GM19455 (cell line): ENCODE results near the gene ENDOU.

ENCODE experiments used
- ATAC-seq: cut with Tn5 transposase; IDR thresholded peaks from one replicate; pipeline ENCODE4 v1.9.1; 2021; ENCODE audit not compliant: unreplicated experiment

Gene ENDOU

DNA sequence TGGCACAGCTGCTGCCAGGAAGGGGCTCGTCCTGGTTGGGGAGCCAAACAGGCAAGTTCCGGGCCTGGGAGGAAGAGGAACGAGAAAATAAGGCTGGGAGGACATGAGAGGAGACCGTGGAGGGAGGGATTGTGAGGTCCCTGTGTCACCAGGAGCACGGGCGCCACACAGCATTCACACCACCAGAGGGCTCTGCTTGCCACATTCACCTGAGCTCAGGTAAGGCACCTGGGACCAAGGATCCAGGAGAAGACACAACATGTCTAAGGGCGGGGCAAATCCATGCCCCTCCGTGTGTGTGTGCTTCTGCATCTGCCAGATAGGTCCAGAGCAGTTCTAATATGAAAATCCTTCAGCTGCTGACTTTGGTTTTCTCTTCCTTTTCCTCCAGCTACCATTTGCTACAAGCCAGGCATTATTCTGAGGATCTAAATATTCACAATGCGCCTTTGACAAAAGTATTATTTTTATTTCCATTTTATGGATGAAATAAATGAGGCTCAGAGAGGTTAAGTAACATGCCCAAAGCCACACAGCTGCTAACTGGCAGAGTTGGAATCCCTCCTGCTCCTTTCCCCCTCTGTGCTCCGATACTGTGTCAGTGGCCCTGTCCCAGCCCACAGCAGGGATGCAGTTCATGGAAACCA is 18.8 kb upstream of the ENDOU start:
- no peak for ATAC-seq

DNA sequence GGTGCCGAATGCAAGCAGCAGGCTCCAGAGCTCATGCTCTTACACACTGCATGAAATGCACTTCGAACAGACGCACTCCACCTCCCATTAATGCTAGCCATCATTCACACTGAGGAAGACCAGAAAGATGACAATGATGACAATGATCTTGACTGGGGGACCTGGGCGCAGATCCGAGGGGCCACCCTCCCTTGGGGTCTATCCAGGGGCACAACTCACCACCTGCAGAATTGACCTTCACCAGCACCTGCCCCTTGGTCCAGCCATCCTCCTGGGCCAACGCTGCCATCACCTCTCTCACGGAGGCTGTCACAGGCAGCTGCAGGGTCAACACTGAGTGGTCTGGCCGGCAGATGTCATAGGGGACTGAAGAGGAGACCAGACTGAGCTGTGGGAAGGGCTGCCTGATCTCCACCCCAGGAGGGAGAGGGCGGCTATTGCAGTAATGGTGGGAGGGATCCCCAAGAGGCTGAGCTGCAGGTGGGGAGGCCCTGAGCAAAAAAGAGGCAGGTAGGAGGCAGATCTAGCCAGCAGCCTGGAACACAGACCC is 18.1 kb upstream of the ENDOU start:
- ATAC-seq: no peak

- ATAC-seq: no peak
Observed at GRCh38 chr12:47742253-47742825, 17.0 kb upstream of the ENDOU start.

- no peak for ATAC-seq
Observed at GRCh38 chr12:47741340-47741703, 16.0 kb upstream of the ENDOU start.

GRCh38 chr12:47740606-47741339 is 15.5 kb upstream of the ENDOU start:
- no peak for ATAC-seq

DNA sequence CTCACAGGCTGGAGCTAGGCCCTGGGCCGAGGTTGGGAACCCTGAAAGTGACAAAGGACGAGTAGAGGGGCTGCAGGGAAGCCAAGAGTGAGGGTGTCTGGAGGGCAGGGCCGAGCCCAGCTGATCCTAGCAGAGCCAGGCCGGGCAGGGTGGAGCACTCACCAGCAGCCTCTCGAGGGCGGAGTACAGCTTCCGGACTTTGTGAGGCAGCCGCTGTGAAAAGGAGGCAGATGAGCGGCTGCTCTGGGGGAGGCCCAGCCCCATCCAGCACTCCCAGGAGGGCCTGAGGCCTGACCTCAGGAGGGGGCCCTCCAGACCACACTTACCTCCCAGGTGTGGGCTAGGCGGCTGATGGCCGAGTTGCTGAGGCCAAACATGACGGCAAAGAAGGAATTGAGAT is 14.7 kb upstream of the ENDOU start:
- ATAC-seq: peak; percentile 77

GRCh38 chr12:47739297-47739696 is 14.0 kb upstream of the ENDOU start:
- ATAC-seq: no peak

DNA sequence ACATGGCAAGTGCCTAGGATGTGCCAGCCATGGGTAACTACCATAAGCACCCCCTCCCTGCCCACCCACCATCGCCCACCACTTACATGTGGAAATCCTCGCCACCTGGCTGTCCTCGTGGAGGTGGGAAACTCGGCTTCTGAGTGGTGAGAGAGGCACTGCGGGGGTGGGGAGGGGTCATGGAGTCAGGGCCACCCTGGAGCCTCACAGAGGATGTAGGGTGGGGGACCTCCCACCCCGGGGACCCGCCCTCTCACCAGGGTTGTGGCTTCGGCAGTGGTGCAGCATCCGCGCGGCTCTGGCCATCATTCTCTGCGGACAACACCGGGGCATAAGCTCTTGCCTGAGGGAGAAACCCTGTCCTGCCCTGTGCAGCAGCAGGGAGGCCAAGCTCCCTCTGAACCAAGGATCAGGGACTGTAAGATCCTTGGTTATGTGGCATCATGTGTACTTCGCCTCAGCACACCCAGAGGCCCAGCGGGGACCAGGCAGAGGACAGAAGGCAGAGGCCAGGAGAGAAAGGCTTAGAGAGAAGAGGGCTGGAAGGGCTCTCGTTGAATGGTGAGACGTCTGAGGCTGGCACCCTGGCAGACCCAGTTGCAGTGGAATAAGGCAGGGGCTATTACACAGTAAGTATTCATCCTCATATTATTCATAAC is 12.8 kb upstream of the ENDOU start:
- ATAC-seq: no peak

- no peak for ATAC-seq
Observed at GRCh38 chr12:47736877-47737676, 11.8 kb upstream of the ENDOU start.

DNA sequence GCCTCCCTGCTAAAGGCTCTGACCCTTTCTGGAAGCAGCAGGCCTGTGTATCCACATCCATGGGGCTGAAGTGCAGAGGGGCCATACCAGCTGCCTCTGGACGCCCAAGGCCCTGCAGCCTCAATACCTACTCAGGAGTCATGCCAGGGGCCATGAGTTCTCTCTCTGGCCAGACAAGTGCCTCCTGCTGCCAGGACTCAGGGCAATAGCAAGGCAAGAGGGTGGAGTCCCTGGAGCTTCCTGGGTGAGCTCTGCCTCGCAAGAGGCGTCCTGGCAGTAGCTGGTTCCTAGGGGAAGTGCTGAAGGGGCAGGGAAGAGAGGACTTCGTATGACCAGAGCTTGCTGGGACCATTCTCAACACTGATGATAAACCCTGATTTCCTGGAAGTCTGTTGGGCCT is 10.9 kb upstream of the ENDOU start:
- ATAC-seq: no peak

DNA sequence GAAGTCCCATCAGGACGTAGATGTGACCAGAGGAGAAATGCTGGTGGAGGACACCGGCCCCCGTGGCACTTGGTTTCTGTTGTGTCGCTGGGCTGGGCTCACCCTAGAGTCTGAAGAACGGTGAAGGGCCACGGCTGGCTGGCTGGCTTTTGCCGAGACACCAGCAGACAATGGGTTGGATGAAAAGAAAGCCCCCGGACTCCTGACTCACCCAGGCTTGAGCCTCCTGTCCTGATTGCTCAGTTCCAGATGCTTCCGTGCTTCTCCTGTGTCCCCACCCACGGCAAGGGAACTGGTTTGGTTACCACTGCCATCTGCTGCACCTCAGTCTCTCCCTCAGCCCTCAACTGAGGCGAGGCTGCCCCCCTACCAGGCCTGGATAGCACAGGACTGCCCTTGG is 10.4 kb upstream of the ENDOU start:
- no peak for ATAC-seq

- no peak for ATAC-seq
Observed at GRCh38 chr12:47734725-47735480, 9.6 kb upstream of the ENDOU start.

DNA sequence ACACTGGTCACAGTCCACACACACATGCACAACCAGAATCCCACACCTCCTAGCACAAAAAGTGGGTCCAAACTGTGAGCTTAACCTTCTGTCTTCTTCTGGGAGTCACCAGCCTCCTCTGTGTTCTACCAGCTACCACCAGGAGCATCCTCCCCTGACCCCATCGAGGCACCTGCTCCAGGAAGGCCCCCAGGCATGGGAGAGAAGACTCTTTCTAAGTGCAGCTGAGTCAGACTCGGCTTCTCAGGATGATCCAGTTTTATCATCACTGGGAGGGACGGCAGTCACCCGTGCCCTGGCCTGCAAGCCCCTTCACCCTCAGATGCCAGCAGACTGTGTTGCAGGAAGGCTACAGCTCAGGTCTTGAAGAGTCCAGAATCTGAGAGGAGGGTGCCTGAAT is 7.9 kb upstream of the ENDOU start:
- no peak for ATAC-seq

DNA sequence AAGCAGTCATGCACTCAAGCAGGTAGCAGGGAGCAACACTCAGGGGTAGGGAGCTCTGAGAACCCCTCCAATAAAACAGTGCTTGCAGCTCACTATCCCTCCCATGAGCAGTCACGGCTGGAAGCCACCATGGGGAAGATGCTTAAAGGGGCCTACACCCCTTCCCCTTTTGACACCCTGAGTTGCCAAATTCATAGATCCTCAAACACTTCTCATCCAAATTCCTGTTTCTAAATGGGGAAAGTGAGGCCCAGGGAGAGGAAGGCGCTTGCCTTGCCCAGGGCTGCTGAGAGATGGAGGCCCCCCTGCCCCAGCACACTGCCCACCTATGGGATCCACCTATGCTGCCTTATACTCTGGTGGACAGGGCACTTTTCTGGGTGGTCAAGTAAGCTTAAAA is 7.2 kb upstream of the ENDOU start:
- no peak for ATAC-seq

DNA sequence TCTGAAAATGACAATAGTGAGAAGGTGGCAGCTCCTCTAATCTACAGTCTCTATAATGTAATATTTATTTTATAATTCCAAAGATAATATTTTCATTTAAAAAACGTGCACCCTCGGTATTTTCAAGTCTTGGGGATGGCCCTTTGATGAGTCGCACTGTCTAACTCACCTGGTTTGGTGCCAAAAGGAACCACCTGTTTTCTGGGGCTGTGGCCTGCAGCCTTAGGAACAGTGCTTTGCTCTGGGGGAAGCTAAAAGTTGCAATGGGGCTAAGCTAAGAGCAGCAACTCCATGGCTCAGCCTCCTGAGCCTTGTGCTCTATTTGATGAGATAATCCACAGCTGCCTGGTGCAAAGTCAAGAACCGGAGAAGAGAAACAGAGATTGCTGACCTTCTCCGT is 6.4 kb upstream of the ENDOU start:
- ATAC-seq: no peak

GRCh38 chr12:47730341-47730744 is 5.1 kb upstream of the ENDOU start:
- no peak for ATAC-seq

DNA sequence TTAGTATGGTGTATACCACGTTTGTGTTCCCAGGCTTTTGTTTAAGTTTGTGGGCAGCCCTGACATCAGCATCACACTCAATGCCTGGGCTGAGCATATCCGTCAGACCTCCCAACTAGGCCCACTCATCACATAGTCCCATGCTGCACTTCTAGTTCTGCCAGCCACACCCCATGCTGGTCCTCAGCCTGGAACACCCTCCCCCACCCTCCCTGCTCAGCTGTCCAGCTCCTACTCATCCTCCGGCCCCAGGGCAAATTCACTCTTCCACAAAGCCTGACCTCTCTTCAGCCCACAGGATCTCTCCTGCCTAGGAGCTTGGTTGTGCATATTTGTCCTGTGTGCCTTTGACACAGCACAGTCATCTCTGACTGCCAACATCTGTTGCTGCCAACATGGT is 3.9 kb upstream of the ENDOU start:
- no peak for ATAC-seq

- peak; percentile 78 for ATAC-seq
Observed at GRCh38 chr12:47725893-47726292, 603 bp upstream of the ENDOU start.

GRCh38 chr12:47722941-47723631 is 2.2 kb downstream of the ENDOU start:
- no peak for ATAC-seq
